GM13977 (cell line): ENCODE data around the gene C10orf95.
A peak's percentile ranks its signal among the peaks of the same experiment; 100 is the strongest.

Experiments used
- DNase-seq: peaks from one replicate; pipeline ENCODE4 v3.0.0; 2012; ENCODE audit warnings: low spot score
- CTCF ChIP-seq: IDR thresholded peaks from 2 replicates; pipeline ENCODE4 v1.5.1; 2012; ENCODE audit warnings: mild to moderate bottlenecking, control low read depth; ENCODE audit not compliant: insufficient read depth; ENCODE audit errors: extremely low read depth, missing control alignments
- in situ Hi-C: fragments of 300-500 bp; cut with MboI; formaldehyde crosslinking; loops from one replicate; pipeline ENCODE4 v1.12.0; 2022; ENCODE audit warnings: low sequenced_read_pairs, low pct_unique_long_range_greater_than_20kb, mixed read lengths, inconsistent platforms; ENCODE audit not compliant: unreplicated experiment

C10orf95 gene

GRCh38 chr10:102411341-102412255 lies 39.7 kb downstream of the C10orf95 start:
- no peak for DNase-seq
- in situ Hi-C loops: no loop called here
- no peak for TF ChIP-seq CTCF

GRCh38 chr10:102410429-102411073 lies 40.8 kb downstream of the C10orf95 start:
- DNase-seq: no peak
- in situ Hi-C loops: no loop called here
- no peak for TF ChIP-seq CTCF

GRCh38 chr10:102409604-102410428 lies 41.5 kb downstream of the C10orf95 start:
- no peak for DNase-seq
- in situ Hi-C loops: no loop called here

DNA sequence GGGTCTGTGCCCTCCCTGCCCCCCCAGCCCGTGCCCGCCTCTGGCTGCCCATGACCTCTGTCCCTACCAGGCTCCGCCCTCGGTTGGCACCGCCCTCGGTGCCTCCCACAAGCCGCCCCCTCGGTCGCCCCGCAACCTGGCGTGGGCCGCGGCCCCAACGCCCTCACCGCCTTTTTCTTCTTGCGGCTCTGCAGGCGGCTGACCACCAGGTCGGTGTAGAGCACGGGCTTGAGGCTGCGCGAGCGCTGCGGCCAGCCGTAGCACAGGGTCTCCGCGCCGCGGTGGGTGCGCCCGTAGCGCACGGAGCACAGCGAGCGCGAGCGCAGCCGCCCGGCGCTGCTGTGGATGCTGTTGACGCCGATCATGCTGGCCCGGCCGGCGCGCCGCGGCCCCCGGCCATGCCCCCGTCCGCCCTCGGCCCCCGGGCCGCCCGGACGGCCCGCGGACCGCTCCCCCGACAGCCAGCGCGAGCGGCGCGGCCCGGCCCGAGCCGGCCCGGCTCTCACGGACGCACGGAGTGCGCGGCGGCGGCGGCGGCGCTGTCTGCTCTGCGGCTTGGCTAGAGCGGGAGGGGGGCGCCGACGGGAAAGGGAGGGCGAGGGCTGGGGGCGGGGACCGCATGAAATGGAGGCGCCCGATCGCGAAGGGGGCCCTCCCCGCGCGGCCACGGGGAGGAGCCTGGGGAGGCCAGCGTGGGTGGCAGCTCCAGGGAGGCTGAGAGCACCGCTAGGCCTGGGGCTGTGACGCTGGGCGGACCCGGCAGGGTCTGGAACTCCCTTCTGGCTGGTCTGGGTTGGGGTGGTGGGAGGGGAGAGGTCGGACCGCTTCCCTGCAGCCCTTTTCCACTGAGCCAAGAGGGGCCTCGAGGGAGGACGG lies 42.4 kb downstream of the C10orf95 start:
- no peak for TF ChIP-seq CTCF
- peak; percentile 85 for DNase-seq
- in situ Hi-C loops: no loop called here

More at GRCh38 chr10:102409604-102410428, 41.5 kb downstream of the C10orf95 start:
- TF ChIP-seq CTCF: no peak

DNA sequence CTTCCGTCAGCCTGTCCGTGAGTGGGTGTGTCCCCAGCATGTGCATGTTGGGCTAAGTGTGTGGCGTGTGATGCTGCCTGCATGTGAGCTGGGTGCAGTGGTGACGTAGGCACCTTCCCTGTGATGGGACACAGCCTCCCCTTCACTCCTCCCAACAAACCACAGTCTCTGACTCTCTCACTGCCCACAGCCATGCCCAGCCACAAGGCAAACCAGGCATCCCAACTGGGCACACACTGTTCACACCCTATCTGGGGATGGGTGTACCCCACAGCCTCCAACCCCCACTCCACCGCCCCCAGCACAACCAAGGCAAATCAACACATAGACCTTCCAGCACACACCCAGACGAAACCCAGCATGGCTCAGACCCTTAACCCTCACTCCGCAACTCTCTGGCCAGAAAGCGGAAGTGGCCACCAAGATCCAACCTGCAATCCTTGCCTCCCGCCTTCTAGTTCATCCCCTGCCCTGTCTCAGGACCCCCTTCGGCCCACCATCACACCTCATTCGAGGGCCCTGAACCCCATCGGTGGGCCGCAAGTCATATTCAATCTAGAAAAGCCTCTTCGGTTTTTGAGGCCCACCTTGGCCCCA lies 43.1 kb downstream of the C10orf95 start:
- in situ Hi-C loops: no loop called here
- no peak for DNase-seq
- no peak for TF ChIP-seq CTCF
